GM12878 (cell line): Measurements from ENCODE around the gene TRMT44. TPM values are rescaled to one million over a fixed set of nuclear protein-coding genes. Genes with fewer than 3 reads are reported as not detected.
A peak's percentile ranks its signal among the peaks of the same experiment; 100 is the strongest.

Experiments
- ASH2L ChIP-seq: fragments of 300-600, 200-600 bp; sonication (generic); IDR thresholded peaks from 2 replicates; pipeline ENCODE4 v1.6.1; 2017; ENCODE audit warnings: low read depth, mild to moderate bottlenecking, borderline replicate concordance
- CHD4 ChIP-seq: fragments of 200-600 bp; sonication (generic); IDR thresholded peaks from 2 replicates; pipeline ENCODE4 v1.6.1; 2016; ENCODE audit warnings: mild to moderate bottlenecking
- E2F4 ChIP-seq: IDR thresholded peaks from 2 replicates; pipeline ENCODE4 v1.6.1; 2012; ENCODE audit warnings: low read depth, low read length, improper control_type of control experiment
- ESRRA ChIP-seq: IDR thresholded peaks from 2 replicates; pipeline ENCODE4 v1.6.1; 2012; ENCODE audit warnings: mild to moderate bottlenecking, low read length, improper control_type of control experiment
- ETV6 ChIP-seq, 2 experiments: fragments of 450-650 bp in 1 of 2; IDR thresholded peaks in 1 of 2; conservative IDR thresholded peaks in 1 of 2; 2 replicates each; pipeline ENCODE4 v1.6.1; 2014; ENCODE audit warnings: antibody characterized with exemption in 1 of 2, borderline replicate concordance in 1 of 2, low read depth in 1 of 2, mild to moderate bottlenecking in 1 of 2, moderate library complexity in 1 of 2
- FOS ChIP-seq: IDR thresholded peaks from 3 replicates; pipeline ENCODE4 v1.6.1; 2011; ENCODE audit warnings: borderline replicate concordance; ENCODE audit not compliant: insufficient read length; ENCODE audit errors: extremely low read depth
- GABPA ChIP-seq: IDR thresholded peaks from 2 replicates; pipeline ENCODE4 v1.6.1; 2014; ENCODE audit warnings: antibody characterized with exemption, low read depth, mild to moderate bottlenecking, inconsistent platforms
- KLF5 ChIP-seq: fragments of 450-650 bp; IDR thresholded peaks from 2 replicates; pipeline ENCODE4 v1.6.1; 2014; ENCODE audit warnings: mild to moderate bottlenecking; ENCODE audit not compliant: partially characterized antibody
- MXI1 ChIP-seq: fragments of 150-350 bp; IDR thresholded peaks from 2 replicates; pipeline ENCODE4 v1.6.1; 2011; ENCODE audit warnings: low read depth, mild to moderate bottlenecking, inconsistent platforms, low read length, improper control_type of control experiment
- NFIC ChIP-seq: IDR thresholded peaks from 2 replicates; pipeline ENCODE4 v1.6.1; 2012; ENCODE audit warnings: low read depth, mild to moderate bottlenecking, inconsistent platforms, low read length, moderate library complexity
- NFYA ChIP-seq: IDR thresholded peaks from 2 replicates; pipeline ENCODE4 v1.6.1; 2011; ENCODE audit warnings: low read depth, mild to moderate bottlenecking, low read length, improper control_type of control experiment, borderline replicate concordance
- NR2F1 ChIP-seq: fragments of 450-650 bp; conservative IDR thresholded peaks from 2 replicates; pipeline ENCODE4 v1.6.1; 2017; ENCODE audit warnings: mild to moderate bottlenecking
- NRF1 ChIP-seq: conservative IDR thresholded peaks from 2 replicates; pipeline ENCODE4 v1.6.1; 2011; ENCODE audit warnings: mild to moderate bottlenecking, low read depth, low read length, improper control_type of control experiment
- POLR2A ChIP-seq: IDR thresholded peaks from 2 replicates; pipeline ENCODE4 v1.6.1; 2011; ENCODE audit warnings: low read depth, mild to moderate bottlenecking, low read length
- POLR2AphosphoS2 ChIP-seq: IDR thresholded peaks from 2 replicates; pipeline ENCODE4 v1.6.1; 2011; ENCODE audit warnings: low read depth, mild to moderate bottlenecking, low read length, improper control_type of control experiment, moderate library complexity
- POLR2AphosphoS5 ChIP-seq: IDR thresholded peaks from 2 replicates; pipeline ENCODE4 v1.6.1; 2011; ENCODE audit warnings: mild to moderate bottlenecking, low read length, inconsistent platforms
- RAD21 ChIP-seq: IDR thresholded peaks from 2 replicates; pipeline ENCODE4 v1.6.1; 2011; ENCODE audit warnings: mild to moderate bottlenecking, low read depth, low read length, moderate library complexity; ENCODE audit not compliant: insufficient read depth
- RB1 ChIP-seq: fragments of 450-650 bp; formaldehyde crosslinking; IDR thresholded peaks from 2 replicates; pipeline ENCODE4 v1.6.1; 2017; ENCODE audit warnings: mild to moderate bottlenecking, borderline replicate concordance
- polyA plus RNA-seq, 11 experiments: library from polyadenylated mRNA; depleted of rRNA in 4 of 11; unstranded in 6 of 11; stranded (reverse) in 5 of 11; fragments of >200 nt; fragmentation: Nextera tagmentation in 4 of 11; fragmentation: Illumina TruSeq in 1 of 11; extraction: Ambion mirVana in 4 of 11; extraction: Trizol in 1 of 11; gene quantifications; 1 replicate in 1 of 11; 2 replicates in 10 of 11; pipeline versions ENCODE4 v1.2.1 to v1.2.3, GENCODE V29; 2011 to 2016; ENCODE audit warnings: inconsistent platforms in 2 of 11, missing spikeins in 2 of 11, low read depth in 1 of 11
- total RNA-seq, 4 experiments: library from RNA; depleted of rRNA in 3 of 4; stranded (reverse); fragments of >200 nt in 3 of 4; fragmentation: Illumina TruSeq in 1 of 4; extraction: Trizol in 1 of 4; gene quantifications; 2 replicates each; pipeline versions ENCODE4 v1.2.1 to v1.2.3, GENCODE V29; 2013 to 2021
- TF ChIP-seq, protein P1 (sequence below): fragments of 450-650 bp; conservative IDR thresholded peaks from 2 replicates; pipeline ENCODE4 v1.6.1; 2017; ENCODE audit warnings: mild to moderate bottlenecking, moderate library complexity

TRMT44 gene
- total and polyA plus RNA-seq, 10 of the 15 experiments (the other 5 are each of a cell fraction or from before 2014, with no cell fraction given), result 1.3 to 18.5 (median 10.1) TPM

DNA sequence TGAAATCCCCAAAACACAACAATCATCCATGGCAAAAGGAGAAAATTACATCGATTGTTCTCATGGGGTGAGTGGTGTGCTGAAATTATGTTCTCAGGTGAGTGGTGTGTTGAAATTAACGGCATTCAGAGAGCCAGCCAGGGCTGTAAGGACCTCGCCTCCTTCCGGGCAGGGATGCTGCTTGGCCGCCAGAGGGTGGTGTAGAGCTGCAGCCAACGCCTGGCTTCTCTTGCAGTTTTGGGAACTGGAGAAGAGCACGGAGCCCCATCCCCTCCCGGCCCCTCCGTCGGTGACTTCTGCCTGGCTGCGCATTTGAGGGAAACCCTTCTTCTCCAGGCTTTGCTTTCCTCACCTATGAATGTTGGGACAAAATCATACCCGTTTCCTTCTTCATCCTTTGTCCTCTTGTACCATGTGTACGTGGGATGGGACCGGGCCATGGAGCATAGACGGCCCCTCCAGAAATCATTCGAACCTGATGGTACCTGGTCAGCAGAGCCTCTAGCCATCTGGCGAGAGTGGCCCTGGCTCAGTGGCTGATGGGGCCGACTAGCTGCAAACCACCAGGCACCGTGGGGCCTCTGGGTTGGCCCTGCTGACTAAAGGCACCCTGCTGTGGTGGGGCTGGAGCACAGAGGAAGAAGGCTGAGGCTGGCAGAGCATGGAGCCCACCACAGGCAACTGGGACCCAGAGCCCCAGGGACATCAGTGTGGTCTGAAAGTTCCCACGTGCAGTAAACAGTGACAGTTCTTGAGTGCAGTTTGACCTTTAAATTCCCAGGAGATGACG, 28.4 kb downstream of the TRMT44 start (continued):
- no peak for TF ChIP-seq NFYA
- 0 out of 2 replicates have a peak, but pooled peaks have one; percentile 35 for TF ChIP-seq MXI1
- TF ChIP-seq, protein P1, sequence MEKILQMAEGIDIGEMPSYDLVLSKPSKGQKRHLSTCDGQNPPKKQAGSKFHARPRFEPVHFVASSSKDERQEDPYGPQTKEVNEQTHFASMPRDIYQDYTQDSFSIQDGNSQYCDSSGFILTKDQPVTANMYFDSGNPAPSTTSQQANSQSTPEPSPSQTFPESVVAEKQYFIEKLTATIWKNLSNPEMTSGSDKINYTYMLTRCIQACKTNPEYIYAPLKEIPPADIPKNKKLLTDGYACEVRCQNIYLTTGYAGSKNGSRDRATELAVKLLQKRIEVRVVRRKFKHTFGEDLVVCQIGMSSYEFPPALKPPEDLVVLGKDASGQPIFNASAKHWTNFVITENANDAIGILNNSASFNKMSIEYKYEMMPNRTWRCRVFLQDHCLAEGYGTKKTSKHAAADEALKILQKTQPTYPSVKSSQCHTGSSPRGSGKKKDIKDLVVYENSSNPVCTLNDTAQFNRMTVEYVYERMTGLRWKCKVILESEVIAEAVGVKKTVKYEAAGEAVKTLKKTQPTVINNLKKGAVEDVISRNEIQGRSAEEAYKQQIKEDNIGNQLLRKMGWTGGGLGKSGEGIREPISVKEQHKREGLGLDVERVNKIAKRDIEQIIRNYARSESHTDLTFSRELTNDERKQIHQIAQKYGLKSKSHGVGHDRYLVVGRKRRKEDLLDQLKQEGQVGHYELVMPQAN, result no peak
- no peak for TF ChIP-seq ESRRA
- TF ChIP-seq ETV6 (conservative IDR thresholded peaks at IDR 0.05 in 1 of 2, IDR thresholded peaks at IDR 0.05 in 1 of 2; ENCODE audit: borderline replicate concordance in 1 of 2, low read depth in 1 of 2), result no peak
- TF ChIP-seq POLR2AphosphoS5, result 0 out of 2 replicates have a peak, but pooled peaks have one; percentile 22
- no peak for TF ChIP-seq FOS
- no peak for TF ChIP-seq POLR2A
- TF ChIP-seq POLR2AphosphoS2, result no peak
- no peak for TF ChIP-seq GABPA
- peak; percentile 82 for TF ChIP-seq RAD21
- TF ChIP-seq NFIC, result no peak
- 0 out of 2 replicates have a peak, but pooled peaks have one; percentile 26 for TF ChIP-seq E2F4
- no peak for TF ChIP-seq ASH2L
- TF ChIP-seq KLF5, result no peak
- no peak for TF ChIP-seq CHD4
- no peak for TF ChIP-seq NR2F1
- 0 out of 2 replicates have a peak, but pooled peaks have one; percentile 18 for TF ChIP-seq RB1
- no peak for TF ChIP-seq NRF1
